C4-2B (cell line): ENCODE data around the gene LIN7B.

ENCODE experiments used
- ZFX ChIP-seq: fragments of 450-650 bp; IDR thresholded peaks from 2 replicates; pipeline ENCODE4 v1.6.1; 2017
- TF ChIP-seq, protein P1 (sequence below): fragments of 450-650 bp; conservative IDR thresholded peaks from 2 replicates; pipeline ENCODE4 v1.5.1; 2017; ENCODE audit warnings: mild to moderate bottlenecking

GRCh38 chr19:49084206-49085019 is 29.8 kb upstream of the LIN7B start:
- TF ChIP-seq, protein P1, sequence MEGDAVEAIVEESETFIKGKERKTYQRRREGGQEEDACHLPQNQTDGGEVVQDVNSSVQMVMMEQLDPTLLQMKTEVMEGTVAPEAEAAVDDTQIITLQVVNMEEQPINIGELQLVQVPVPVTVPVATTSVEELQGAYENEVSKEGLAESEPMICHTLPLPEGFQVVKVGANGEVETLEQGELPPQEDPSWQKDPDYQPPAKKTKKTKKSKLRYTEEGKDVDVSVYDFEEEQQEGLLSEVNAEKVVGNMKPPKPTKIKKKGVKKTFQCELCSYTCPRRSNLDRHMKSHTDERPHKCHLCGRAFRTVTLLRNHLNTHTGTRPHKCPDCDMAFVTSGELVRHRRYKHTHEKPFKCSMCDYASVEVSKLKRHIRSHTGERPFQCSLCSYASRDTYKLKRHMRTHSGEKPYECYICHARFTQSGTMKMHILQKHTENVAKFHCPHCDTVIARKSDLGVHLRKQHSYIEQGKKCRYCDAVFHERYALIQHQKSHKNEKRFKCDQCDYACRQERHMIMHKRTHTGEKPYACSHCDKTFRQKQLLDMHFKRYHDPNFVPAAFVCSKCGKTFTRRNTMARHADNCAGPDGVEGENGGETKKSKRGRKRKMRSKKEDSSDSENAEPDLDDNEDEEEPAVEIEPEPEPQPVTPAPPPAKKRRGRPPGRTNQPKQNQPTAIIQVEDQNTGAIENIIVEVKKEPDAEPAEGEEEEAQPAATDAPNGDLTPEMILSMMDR, result no peak
- no peak for TF ChIP-seq ZFX
